Epithelial cell of esophagus (primary cell): ENCODE results near the gene CFAP20DC.

Experiments used
- DNase-seq: peaks from one replicate; pipeline ENCODE4 v3.0.0; 2010; ENCODE audit warnings: low read depth
- H3K4me3 ChIP-seq: 2 replicates; pipeline ENCODE4 v1.5.1; 2011; ENCODE audit warnings: mild to moderate bottlenecking, low read length, control low read depth
- CTCF ChIP-seq: IDR thresholded peaks from 2 replicates; pipeline ENCODE4 v1.5.1; 2011; ENCODE audit warnings: low read depth, mild to moderate bottlenecking, low read length, control low read depth, inconsistent platforms; ENCODE audit not compliant: insufficient read depth; ENCODE audit errors: missing control alignments

Gene CFAP20DC

GRCh38 chr3:58880182-58880581 is 169.6 kb downstream of the CFAP20DC start:
- DNase-seq, result peak; percentile 54
- no peak overlapping the region for H3K4me3 ChIP-seq
- TF ChIP-seq CTCF, result no peak

GRCh38 chr3:58874795-58875194 is 175.0 kb downstream of the CFAP20DC start:
- TF ChIP-seq CTCF, result no peak
- DNase-seq, result peak; percentile 96
- H3K4me3 ChIP-seq, result no peak overlapping the region

GRCh38 chr3:58874248-58874741 is 175.5 kb downstream of the CFAP20DC start:
- peak; percentile 96 for DNase-seq
- TF ChIP-seq CTCF, result no peak
- no peak overlapping the region for H3K4me3 ChIP-seq

- no peak overlapping the region for H3K4me3 ChIP-seq
- DNase-seq, result no peak
- no peak for TF ChIP-seq CTCF
These were observed 181.6 kb downstream of the CFAP20DC start for GRCh38 chr3:58868097-58868779.

DNA sequence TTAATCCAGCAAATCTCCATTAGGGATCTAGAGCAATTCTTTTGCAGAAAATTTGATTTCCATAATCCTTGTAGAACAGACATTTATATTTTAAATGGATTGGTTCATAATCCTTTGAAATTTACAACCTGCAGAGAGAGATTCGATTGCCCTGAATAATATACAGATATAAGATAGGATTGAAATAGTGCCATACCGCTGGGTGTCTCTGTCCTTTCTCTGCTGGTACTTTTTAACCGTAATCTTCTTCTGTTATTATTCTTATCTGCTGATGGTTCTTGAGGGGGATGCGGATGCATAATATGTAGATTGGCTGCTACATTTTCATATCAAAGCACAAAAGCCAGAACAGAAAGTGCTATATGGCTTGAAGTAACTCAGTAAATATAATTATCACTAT is 182.2 kb downstream of the CFAP20DC start:
- DNase-seq, result no peak
- H3K4me3 ChIP-seq, result no peak overlapping the region
- TF ChIP-seq CTCF, result no peak

DNA sequence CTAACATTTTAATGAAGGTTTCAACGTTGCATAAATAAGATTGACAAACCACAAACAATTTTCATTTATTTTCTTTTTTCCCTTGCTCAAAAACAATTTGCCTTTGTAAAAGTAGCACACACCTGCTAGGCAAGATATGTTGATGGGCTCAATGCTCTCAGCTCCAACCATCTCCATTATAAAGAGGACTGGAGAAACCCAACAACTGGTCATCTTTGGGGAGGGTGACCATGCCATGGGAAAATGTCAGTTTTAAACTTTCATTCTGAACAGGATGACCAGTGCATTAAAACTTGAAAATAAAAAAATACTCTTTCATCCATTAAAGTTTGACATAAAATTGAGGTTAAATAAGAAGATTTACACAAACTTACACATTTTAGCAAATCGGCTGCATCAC is 183.7 kb downstream of the CFAP20DC start:
- TF ChIP-seq CTCF, result no peak
- DNase-seq, result no peak
- no peak overlapping the region for H3K4me3 ChIP-seq

DNA sequence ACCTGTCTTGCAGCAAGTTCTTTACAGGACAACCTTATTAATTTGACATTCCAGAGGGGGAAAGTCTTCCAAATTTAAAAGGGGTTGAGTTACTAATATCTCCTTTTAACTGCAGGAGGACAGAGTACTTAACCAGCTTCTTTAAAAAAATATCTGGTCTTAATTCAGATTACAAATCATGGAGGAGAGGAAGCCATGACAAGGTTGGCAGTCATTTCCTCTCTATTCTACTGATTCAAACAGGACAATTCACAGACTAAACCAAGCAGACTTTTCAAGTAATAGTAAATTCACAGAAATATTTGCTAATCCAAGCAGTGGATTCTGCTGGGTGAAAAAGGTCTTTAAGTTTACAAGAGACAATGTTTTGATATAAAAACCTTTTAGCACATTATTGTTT is 185.3 kb downstream of the CFAP20DC start:
- DNase-seq, result no peak
- TF ChIP-seq CTCF, result no peak
- no peak overlapping the region for H3K4me3 ChIP-seq
